ENCODE results near the gene DDT.
"Not testable (repeated sequence)": the region's sequence is repeated elsewhere in the genome, so short reads cannot be mapped to it uniquely, and the experiment has no call there.

DDT gene

DNA sequence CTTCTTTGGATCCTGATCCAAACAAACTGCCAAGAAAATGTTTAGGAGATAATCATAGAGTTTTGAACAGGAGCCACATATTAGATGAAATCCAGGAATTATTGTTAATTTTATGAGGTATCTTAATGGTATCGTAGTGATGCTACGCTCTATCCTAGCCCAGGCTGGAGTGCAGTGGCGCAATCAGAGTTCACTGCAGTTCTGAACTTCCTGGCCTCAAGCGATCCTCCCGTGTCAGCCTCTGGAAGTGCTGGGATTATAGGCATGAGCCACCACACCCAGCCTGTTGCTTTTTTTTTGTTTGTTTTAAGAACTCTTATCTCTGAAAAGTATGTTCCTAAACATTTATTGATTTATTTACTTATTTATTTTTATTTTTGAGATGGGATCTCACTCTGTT is 28.6 kb upstream of the DDT start:
- H3K4me1 ChIP-seq (ENCODE audit: insufficient read depth, poor library complexity, severe bottlenecking), result no peaks in the 10 kb centered on the region
- ATAC-seq (ENCODE audit: low read depth) (peak; percentile 44; the same call in 2 of the 3 replicates), DNase-seq (ENCODE audit: low spot score) (no peak)
- H3K9me3 ChIP-seq (ENCODE audit: severe bottlenecking), result no peaks in the 10 kb centered on the region
- TF ChIP-seq CTCF (IDR thresholded peaks at IDR 0.05; ENCODE audit: poor library complexity, severe bottlenecking), result no peak
- no peak overlapping the region for H3K4me3 ChIP-seq (ENCODE audit: severe bottlenecking)
- H3K36me3 ChIP-seq (ENCODE audit: low read depth), result no peaks in the 10 kb centered on the region
- no peaks in the 10 kb centered on the region for H3K27me3 ChIP-seq (ENCODE audit: insufficient read depth, poor library complexity, severe bottlenecking)
- H3K27ac ChIP-seq (ENCODE audit: poor library complexity, severe bottlenecking), result no peak overlapping the region

DNA sequence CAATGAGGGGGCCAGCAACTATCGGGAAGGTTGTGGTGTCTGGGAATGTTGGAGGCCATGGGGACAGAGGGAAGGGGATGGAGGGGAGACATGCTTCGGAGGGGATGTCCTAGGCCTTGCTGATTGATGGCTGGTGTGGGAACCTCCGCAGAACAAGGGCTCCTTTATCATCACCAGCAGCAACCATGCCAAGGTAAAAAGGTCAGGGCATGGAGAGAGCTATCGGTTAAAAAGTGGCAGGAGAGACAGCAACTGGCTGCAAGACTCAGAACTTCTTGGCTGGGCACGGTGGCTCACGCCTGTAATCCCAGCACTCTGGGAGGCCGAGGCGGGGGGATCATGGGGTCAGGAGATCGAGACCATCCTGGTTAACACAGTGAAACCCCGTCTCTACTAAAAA is 28.0 kb upstream of the DDT start:
- TF ChIP-seq CTCF (IDR thresholded peaks at IDR 0.05; ENCODE audit: poor library complexity, severe bottlenecking), result no peak

GRCh38 chr22:24001314-24001713 is 27.1 kb upstream of the DDT start:
- DNase-seq (ENCODE audit: low spot score) (no peak), ATAC-seq (ENCODE audit: low read depth) (no peak)
- H3K9me3 ChIP-seq (ENCODE audit: severe bottlenecking), result no peaks in the 10 kb centered on the region
- no peaks in the 10 kb centered on the region for H3K27me3 ChIP-seq (ENCODE audit: insufficient read depth, poor library complexity, severe bottlenecking)
- TF ChIP-seq CTCF (IDR thresholded peaks at IDR 0.05; ENCODE audit: poor library complexity, severe bottlenecking), result no peak
- H3K36me3 ChIP-seq (ENCODE audit: low read depth), result no peaks in the 10 kb centered on the region
- H3K27ac ChIP-seq (ENCODE audit: poor library complexity, severe bottlenecking), result no peak overlapping the region
- H3K4me1 ChIP-seq (ENCODE audit: insufficient read depth, poor library complexity, severe bottlenecking), result no peaks in the 10 kb centered on the region
- H3K4me3 ChIP-seq (ENCODE audit: severe bottlenecking), result no peak overlapping the region

More for the DNA sequence above, 28.0 kb upstream of the DDT start:
- no peaks in the 10 kb centered on the region for H3K4me1 ChIP-seq (ENCODE audit: insufficient read depth, poor library complexity, severe bottlenecking)
- no peaks in the 10 kb centered on the region for H3K27me3 ChIP-seq (ENCODE audit: insufficient read depth, poor library complexity, severe bottlenecking)
- H3K4me3 ChIP-seq (ENCODE audit: severe bottlenecking), result no peak overlapping the region
- DNase-seq (ENCODE audit: low spot score), result no peak
- H3K36me3 ChIP-seq (ENCODE audit: low read depth), result no peaks in the 10 kb centered on the region
- no peak overlapping the region for H3K27ac ChIP-seq (ENCODE audit: poor library complexity, severe bottlenecking)
- no peak for ATAC-seq (ENCODE audit: low read depth)
- no peaks in the 10 kb centered on the region for H3K9me3 ChIP-seq (ENCODE audit: severe bottlenecking)

DNA sequence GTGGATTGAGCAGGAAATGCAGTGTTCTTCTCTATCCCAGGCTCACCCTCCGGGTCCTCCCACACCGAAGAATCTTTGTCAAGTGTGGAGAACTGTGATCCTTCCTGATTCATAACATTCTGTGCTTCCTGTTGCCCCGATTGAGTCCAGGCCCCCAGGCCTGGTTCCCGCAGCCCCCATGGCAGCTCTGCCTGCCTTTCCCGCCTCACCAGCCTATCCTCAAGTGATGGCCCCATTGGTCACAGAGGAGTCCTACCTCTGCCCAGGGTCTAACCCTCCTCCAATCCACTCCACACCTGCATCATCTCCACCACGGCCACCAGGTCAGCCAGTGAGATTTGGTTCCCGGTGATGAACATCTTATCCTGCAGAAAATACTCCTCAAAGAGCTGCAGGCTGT is 25.5 kb upstream of the DDT start:
- not testable (repeated sequence) for H3K9me3 ChIP-seq (ENCODE audit: severe bottlenecking); H3K27ac ChIP-seq (ENCODE audit: poor library complexity, severe bottlenecking); H3K4me3 ChIP-seq (ENCODE audit: severe bottlenecking); ATAC-seq (ENCODE audit: low read depth); DNase-seq (ENCODE audit: low spot score); H3K4me1 ChIP-seq (ENCODE audit: insufficient read depth, poor library complexity, severe bottlenecking); H3K36me3 ChIP-seq (ENCODE audit: low read depth); H3K27me3 ChIP-seq (ENCODE audit: insufficient read depth, poor library complexity, severe bottlenecking)

DNA sequence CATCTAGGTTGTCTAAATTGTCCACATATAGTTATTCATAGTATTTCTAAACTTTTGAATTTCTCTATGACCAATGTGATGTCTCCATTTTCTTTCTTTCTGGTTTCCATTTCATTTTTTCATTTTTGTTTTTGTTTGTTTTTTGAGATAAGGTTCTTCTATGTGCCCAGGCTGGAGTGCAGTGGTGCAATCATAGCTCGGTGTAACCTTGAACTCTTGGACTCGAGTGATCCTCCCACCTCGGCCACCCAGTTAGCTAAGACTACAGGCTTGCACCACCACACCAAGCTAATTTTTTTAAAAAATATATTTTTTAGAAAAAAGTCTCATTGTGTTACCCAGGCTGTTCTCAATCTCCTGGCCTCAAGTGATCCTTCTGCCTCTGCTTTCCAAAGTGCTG is 22.9 kb upstream of the DDT start:
- Histone ChIP-seq H3K4me1 (ENCODE audit: insufficient read depth, poor library complexity, severe bottlenecking) (no peaks in the 10 kb centered on the region), H3K4me3 (ENCODE audit: severe bottlenecking) (no peak overlapping the region), H3K27me3 (ENCODE audit: insufficient read depth, poor library complexity, severe bottlenecking) (no peaks in the 10 kb centered on the region), H3K36me3 (ENCODE audit: low read depth) (no peaks in the 10 kb centered on the region), H3K9me3 (ENCODE audit: severe bottlenecking) (no peaks in the 10 kb centered on the region), H3K27ac (ENCODE audit: poor library complexity, severe bottlenecking) (no peak overlapping the region)
- DNase-seq (ENCODE audit: low spot score) (no peak), ATAC-seq (ENCODE audit: low read depth) (no peak)
- TF ChIP-seq CTCF (IDR thresholded peaks at IDR 0.05; ENCODE audit: poor library complexity, severe bottlenecking), result no peak

DNA sequence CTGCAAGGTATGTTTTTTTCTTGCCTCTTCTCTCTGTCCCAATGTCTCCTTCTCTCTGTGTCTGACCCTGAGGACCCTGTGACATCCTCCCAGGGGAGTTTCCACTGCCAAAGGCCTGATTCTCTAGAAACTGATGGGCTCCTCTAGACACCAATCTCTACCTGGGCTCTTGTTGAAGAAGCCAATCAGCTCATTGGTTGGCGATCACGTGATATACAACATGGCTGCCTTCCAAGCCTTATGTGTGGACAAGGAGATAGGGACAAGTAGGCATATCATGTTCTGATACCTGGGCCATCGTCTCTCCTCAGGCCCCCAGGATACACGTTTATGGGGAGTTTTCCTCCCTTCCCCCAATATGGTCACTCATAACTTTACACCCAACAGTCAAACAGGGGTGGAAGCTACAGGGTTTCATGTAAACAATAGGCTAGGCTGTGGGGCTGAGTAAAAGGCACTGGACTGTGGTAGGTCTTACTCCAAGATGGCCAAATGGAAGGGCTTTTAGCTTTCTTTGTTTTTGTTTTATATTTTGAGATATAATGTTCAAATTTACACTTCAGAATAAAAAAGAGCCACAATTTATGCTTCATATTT is 19.4 kb upstream of the DDT start:
- DNase-seq (ENCODE audit: low spot score); H3K36me3 ChIP-seq (ENCODE audit: low read depth); H3K4me1 ChIP-seq (ENCODE audit: insufficient read depth, poor library complexity, severe bottlenecking); ATAC-seq (ENCODE audit: low read depth); H3K4me3 ChIP-seq (ENCODE audit: severe bottlenecking); H3K27ac ChIP-seq (ENCODE audit: poor library complexity, severe bottlenecking); H3K9me3 ChIP-seq (ENCODE audit: severe bottlenecking); H3K27me3 ChIP-seq (ENCODE audit: insufficient read depth, poor library complexity, severe bottlenecking): not testable (repeated sequence)

- H3K27me3 ChIP-seq (ENCODE audit: insufficient read depth, poor library complexity, severe bottlenecking); H3K4me3 ChIP-seq (ENCODE audit: severe bottlenecking); H3K27ac ChIP-seq (ENCODE audit: poor library complexity, severe bottlenecking); ATAC-seq (ENCODE audit: low read depth); DNase-seq (ENCODE audit: low spot score); H3K36me3 ChIP-seq (ENCODE audit: low read depth); H3K9me3 ChIP-seq (ENCODE audit: severe bottlenecking); H3K4me1 ChIP-seq (ENCODE audit: insufficient read depth, poor library complexity, severe bottlenecking): not testable (repeated sequence)
These were observed 18.8 kb upstream of the DDT start for GRCh38 chr22:23993080-23993479.

DNA sequence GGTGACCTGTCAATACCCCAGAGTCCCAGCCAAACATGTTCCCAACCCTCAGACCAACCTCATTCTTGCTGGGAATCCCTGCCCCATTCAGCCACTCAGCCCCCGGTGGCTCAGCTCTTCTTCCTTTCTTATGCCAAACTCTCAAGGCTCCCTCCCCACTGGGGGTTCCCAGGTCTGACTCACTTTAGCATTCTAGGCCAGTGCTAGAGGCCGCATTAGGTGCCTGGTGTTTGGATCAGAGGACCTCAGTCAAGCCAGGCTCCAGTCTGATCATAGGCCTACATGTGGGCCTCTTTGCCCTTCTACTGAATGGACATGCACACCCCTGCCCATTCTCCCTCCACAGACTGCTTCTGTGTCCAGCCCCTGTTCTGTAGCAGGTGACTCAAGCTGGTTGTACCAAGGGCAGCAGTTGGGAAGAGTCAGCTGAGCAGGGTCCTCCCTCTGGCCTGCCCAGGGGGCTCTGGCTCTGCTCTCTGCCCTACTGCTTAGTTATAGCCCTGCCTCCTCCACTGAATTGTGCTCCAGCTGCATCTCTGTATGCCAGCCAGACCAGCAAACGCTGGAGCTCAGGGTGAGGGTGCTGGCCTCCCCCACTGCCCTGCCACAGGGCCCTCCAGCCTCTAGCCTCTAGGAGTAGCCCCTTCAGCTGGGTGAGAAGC is 15.5 kb upstream of the DDT start:
- H3K27ac ChIP-seq (ENCODE audit: poor library complexity, severe bottlenecking); H3K4me1 ChIP-seq (ENCODE audit: insufficient read depth, poor library complexity, severe bottlenecking); H3K36me3 ChIP-seq (ENCODE audit: low read depth); ATAC-seq (ENCODE audit: low read depth); H3K4me3 ChIP-seq (ENCODE audit: severe bottlenecking); H3K9me3 ChIP-seq (ENCODE audit: severe bottlenecking); DNase-seq (ENCODE audit: low spot score); H3K27me3 ChIP-seq (ENCODE audit: insufficient read depth, poor library complexity, severe bottlenecking): not testable (repeated sequence)
